HG03442 (cell line): Measurements from ENCODE around the gene OR4M1.
"Not testable (repeated sequence)": the region's sequence is repeated elsewhere in the genome, so short reads cannot be mapped to it uniquely, and the experiment has no call there.

Source experiments
- ATAC-seq: cut with Tn5 transposase; IDR thresholded peaks from one replicate; pipeline ENCODE4 v1.9.1; 2021; ENCODE audit warnings: mild to moderate bottlenecking, moderate library complexity; ENCODE audit not compliant: unreplicated experiment

OR4M1 gene

DNA sequence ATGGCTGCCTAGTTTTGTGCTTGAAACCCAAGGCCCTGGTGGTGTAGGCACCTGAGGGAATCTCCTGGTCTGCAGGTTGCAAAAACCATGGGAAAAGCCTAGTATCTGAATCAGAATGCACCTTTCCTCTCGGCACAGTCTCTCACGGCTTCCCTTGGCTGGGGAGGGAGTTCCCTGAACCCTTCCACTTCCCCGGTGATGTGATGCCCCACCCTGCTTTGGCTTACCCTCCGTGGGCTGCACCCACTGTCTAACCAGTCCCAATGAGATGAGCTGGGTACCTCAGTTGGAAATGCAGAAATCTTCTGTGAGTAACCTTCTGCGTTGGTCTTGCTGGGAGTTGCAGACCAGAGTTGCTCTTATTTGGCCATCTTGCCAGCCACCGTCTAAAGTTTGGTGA lies 47.7 kb downstream of the OR4M1 start:
- not testable (repeated sequence) for ATAC-seq

GRCh38 chr14:19823178-19823577 lies 49.9 kb downstream of the OR4M1 start:
- ATAC-seq: no peak

- no peak for ATAC-seq
These were observed 50.5 kb downstream of the OR4M1 start for GRCh38 chr14:19823765-19824164.

DNA sequence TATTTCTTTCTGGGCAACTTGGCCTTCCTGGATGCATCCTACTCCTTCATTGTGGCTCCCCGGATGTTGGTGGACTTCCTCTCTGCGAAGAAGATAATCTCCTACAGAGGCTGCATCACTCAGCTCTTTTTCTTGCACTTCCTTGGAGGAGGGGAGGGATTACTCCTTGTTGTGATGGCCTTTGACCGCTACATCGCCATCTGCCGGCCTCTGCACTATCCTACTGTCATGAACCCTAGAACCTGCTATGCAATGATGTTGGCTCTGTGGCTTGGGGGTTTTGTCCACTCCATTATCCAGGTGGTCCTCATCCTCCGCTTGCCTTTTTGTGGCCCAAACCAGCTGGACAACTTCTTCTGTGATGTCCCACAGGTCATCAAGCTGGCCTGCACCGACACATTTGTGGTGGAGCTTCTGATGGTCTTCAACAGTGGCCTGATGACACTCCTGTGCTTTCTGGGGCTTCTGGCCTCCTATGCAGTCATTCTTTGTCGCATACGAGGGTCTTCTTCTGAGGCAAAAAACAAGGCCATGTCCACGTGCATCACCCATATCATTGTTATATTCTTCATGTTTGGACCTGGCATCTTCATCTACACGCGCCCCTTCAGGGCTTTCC lies 54.4 kb downstream of the OR4M1 start:
- not testable (repeated sequence) for ATAC-seq

DNA sequence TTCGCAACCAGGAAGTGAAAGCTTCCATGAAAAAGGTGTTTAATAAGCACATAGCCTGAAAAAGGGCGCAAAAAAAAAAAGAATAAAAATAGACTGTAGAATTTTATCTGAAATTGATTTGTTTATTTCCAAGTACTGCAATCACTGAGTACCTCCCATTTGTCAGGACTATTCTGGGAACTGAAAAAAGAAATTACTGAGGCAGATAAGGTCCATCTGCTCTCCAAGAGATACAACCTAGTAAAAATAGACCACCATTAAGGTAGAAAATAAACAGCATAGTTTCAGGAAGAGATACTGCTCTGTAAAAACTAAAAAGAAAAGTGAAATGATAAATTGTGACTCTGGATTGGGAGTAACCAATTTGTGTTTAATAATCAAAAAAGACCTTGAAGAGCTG lies 55.0 kb downstream of the OR4M1 start:
- no peak for ATAC-seq
